GM21529 (cell line): Measurements from ENCODE around the gene DGKI.

Experiments
- ATAC-seq: cut with Tn5 transposase; IDR thresholded peaks from one replicate; pipeline ENCODE4 v1.9.1; 2021; ENCODE audit not compliant: unreplicated experiment

The DGKI gene

GRCh38 chr7:137846827-137847567 lies at the start of gene DGKI:
Gene DGKI (minus strand): TSS chr7:137846974.
- ATAC-seq, result no peak

GRCh38 chr7:137895301-137896221 lies 48.8 kb upstream of the DGKI start:
- ATAC-seq, result peak; percentile 85

GRCh38 chr7:137893143-137893742 lies 46.5 kb upstream of the DGKI start:
- ATAC-seq, result no peak

GRCh38 chr7:137891016-137891655 lies 44.4 kb upstream of the DGKI start:
- no peak for ATAC-seq

GRCh38 chr7:137890449-137890921 lies 43.7 kb upstream of the DGKI start:
- no peak for ATAC-seq

- no peak for ATAC-seq
These were observed 41.5 kb upstream of the DGKI start for GRCh38 chr7:137888241-137888640.

GRCh38 chr7:137886746-137887145 lies 40.0 kb upstream of the DGKI start:
- no peak for ATAC-seq

GRCh38 chr7:137886281-137886680 lies 39.5 kb upstream of the DGKI start:
- no peak for ATAC-seq

GRCh38 chr7:137885678-137886077 lies 38.9 kb upstream of the DGKI start:
- ATAC-seq, result no peak

- no peak for ATAC-seq
These were observed 36.0 kb upstream of the DGKI start for GRCh38 chr7:137882806-137883205.

GRCh38 chr7:137882261-137882668 lies 35.5 kb upstream of the DGKI start:
- peak; percentile 95 for ATAC-seq

- no peak for ATAC-seq
These were observed 35.0 kb upstream of the DGKI start for GRCh38 chr7:137881607-137882260.

- ATAC-seq, result no peak
These were observed 33.7 kb upstream of the DGKI start for GRCh38 chr7:137880432-137880831.

GRCh38 chr7:137879357-137880158 lies 32.8 kb upstream of the DGKI start:
- ATAC-seq, result no peak

- ATAC-seq, result no peak
These were observed 31.7 kb upstream of the DGKI start for GRCh38 chr7:137878333-137878961.

GRCh38 chr7:137877027-137877675 lies 30.4 kb upstream of the DGKI start:
- no peak for ATAC-seq

- ATAC-seq, result no peak
These were observed 29.0 kb upstream of the DGKI start for GRCh38 chr7:137875746-137876145.

- ATAC-seq, result no peak
These were observed 27.4 kb upstream of the DGKI start for GRCh38 chr7:137873979-137874777.
